SU-DHL-6 (cell line): ENCODE results near the gene ATP6V1C2.

Source experiments
- H2AFZ ChIP-seq: fragments of 200-600 bp; sonication (generic); 2 replicates; pipeline ENCODE4 v1.6.1; 2014; ENCODE audit warnings: low read depth, mild to moderate bottlenecking, moderate library complexity, mixed read lengths, antibody characterized with exemption, low read length; ENCODE audit not compliant: severe bottlenecking
- H3F3A ChIP-seq: fragments of 200-600 bp; shearing (Covaris generic); 2 replicates; pipeline ENCODE4 v1.6.0; 2016; ENCODE audit warnings: antibody characterized with exemption, mild to moderate bottlenecking; ENCODE audit not compliant: insufficient read depth
- H3K27ac ChIP-seq: fragments of 200-600 bp; sonication (generic); 2 replicates; pipeline ENCODE4 v1.5.1; 2016; ENCODE audit warnings: low read depth, mild to moderate bottlenecking, low read length, moderate library complexity, mixed read lengths
- H3K27me3 ChIP-seq: fragments of 200-600 bp; sonication (generic), shearing (Covaris generic); 2 replicates; pipeline ENCODE4 v1.6.0; 2014; ENCODE audit warnings: mild to moderate bottlenecking, low read length
- H3K36me3 ChIP-seq: fragments of 200-600 bp; sonication (generic); 2 replicates; pipeline ENCODE4 v1.6.1; 2014; ENCODE audit warnings: mild to moderate bottlenecking, low read length, mixed read lengths
- H3K4me2 ChIP-seq: fragments of 300-600, 200-600 bp; shearing (Covaris generic), sonication (generic); 2 replicates; pipeline ENCODE4 v1.6.0; 2014; ENCODE audit warnings: low read length, low read depth, mild to moderate bottlenecking; ENCODE audit not compliant: poor library complexity, severe bottlenecking
- H3K4me3 ChIP-seq: fragments of 200-600 bp; sonication (generic); 2 replicates; pipeline ENCODE4 v1.5.1; 2014; ENCODE audit warnings: antibody characterized with exemption, low read length, mild to moderate bottlenecking, mixed read lengths; ENCODE audit not compliant: insufficient read depth, poor library complexity, severe bottlenecking
- H3K79me2 ChIP-seq: fragments of 200-600 bp; sonication (generic); 2 replicates; pipeline ENCODE4 v1.6.1; 2014; ENCODE audit warnings: mild to moderate bottlenecking, low read length, moderate library complexity; ENCODE audit not compliant: insufficient read depth
- H3K9ac ChIP-seq: fragments of 200-600 bp; sonication (generic); 2 replicates; pipeline ENCODE4 v1.7.0; 2014; ENCODE audit warnings: mild to moderate bottlenecking, low read length
- H3K9me2 ChIP-seq: fragments of 200-600 bp; sonication (generic); replicated peaks from 2 replicates; pipeline ENCODE4 v1.6.1; 2014; ENCODE audit warnings: low read length; ENCODE audit not compliant: insufficient read depth
- H3K9me3 ChIP-seq: fragments of 200-600 bp; sonication (generic); 2 replicates; pipeline ENCODE4 v1.6.1; 2014; ENCODE audit warnings: low read length, mixed read lengths; ENCODE audit not compliant: insufficient read depth
- H4K20me1 ChIP-seq: fragments of 200-600 bp; sonication (generic); 2 replicates; pipeline ENCODE4 v1.6.1; 2014; ENCODE audit warnings: low read depth, mild to moderate bottlenecking, antibody characterized with exemption, low read length, moderate library complexity, mixed read lengths
- EZH2phosphoT487 ChIP-seq: fragments of 200-600 bp; sonication (generic), shearing (Covaris generic); conservative IDR thresholded peaks from 2 replicates; pipeline ENCODE4 v1.6.1; 2018; ENCODE audit warnings: mild to moderate bottlenecking, antibody characterized with exemption, low read length, moderate library complexity, mixed read lengths
- TF ChIP-seq, protein P1 (sequence below): fragments of 200-600 bp; sonication (generic); IDR thresholded peaks from one replicate; pipeline ENCODE4 v1.5.1; 2017; ENCODE audit warnings: antibody characterized with exemption, mild to moderate bottlenecking, low read length, moderate library complexity; ENCODE audit not compliant: insufficient read depth, poor library complexity, severe bottlenecking

ATP6V1C2 gene

DNA sequence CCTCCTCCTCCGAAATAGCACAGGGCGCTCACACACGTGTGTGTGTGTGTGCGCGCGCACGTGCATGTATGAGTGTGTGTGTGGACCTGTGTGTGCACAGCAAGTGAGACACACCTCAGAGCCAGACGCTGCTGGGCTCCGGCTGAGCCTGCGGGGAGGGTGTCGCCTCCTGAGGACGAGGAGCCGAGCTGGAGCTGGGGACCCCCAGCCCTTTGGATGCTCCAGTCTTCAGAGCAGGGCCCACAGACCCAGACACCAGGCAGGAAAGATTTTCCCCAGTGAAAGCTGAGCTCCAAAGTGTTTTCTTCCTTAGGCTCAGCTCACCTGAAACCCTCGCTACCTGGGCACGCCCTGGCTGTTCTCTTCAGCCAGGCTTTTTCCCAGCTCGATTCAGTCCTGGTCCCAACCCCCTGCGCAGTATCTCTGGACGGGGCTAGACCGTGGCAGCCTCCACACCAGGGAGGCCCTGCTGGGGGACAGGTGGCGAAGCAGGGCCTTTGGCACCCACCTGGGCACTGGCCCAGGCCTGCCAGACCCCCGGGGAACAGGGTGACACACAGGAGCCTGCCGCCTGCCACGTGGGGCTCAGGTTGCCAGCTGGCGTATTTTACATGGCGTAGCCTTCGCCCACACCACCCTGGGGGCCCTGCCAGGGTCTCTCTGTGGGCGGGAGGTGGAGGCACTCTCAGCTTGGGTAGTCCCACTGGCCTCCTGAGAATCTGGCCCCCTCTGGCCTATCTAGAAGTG is 55.0 kb downstream of the ATP6V1C2 start:
- Histone ChIP-seq H3K27ac (no peak overlapping the region), H3K36me3 (no peaks in the 10 kb centered on the region), H3K79me2 (no peaks in the 10 kb centered on the region), H3K4me3 (no peak overlapping the region), H3F3A (no peaks in the 10 kb centered on the region), H3K9me3 (no peaks in the 10 kb centered on the region), H3K9me2 (no peaks in the 10 kb centered on the region), H3K4me2 (no peak overlapping the region), H3K9ac (no peak overlapping the region), H2AFZ (no peak overlapping the region), H3K27me3 (no peaks in the 10 kb centered on the region), H4K20me1 (no peaks in the 10 kb centered on the region)
- TF ChIP-seq, protein P1, sequence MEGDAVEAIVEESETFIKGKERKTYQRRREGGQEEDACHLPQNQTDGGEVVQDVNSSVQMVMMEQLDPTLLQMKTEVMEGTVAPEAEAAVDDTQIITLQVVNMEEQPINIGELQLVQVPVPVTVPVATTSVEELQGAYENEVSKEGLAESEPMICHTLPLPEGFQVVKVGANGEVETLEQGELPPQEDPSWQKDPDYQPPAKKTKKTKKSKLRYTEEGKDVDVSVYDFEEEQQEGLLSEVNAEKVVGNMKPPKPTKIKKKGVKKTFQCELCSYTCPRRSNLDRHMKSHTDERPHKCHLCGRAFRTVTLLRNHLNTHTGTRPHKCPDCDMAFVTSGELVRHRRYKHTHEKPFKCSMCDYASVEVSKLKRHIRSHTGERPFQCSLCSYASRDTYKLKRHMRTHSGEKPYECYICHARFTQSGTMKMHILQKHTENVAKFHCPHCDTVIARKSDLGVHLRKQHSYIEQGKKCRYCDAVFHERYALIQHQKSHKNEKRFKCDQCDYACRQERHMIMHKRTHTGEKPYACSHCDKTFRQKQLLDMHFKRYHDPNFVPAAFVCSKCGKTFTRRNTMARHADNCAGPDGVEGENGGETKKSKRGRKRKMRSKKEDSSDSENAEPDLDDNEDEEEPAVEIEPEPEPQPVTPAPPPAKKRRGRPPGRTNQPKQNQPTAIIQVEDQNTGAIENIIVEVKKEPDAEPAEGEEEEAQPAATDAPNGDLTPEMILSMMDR = no peak
- no peak for TF ChIP-seq EZH2phosphoT487

DNA sequence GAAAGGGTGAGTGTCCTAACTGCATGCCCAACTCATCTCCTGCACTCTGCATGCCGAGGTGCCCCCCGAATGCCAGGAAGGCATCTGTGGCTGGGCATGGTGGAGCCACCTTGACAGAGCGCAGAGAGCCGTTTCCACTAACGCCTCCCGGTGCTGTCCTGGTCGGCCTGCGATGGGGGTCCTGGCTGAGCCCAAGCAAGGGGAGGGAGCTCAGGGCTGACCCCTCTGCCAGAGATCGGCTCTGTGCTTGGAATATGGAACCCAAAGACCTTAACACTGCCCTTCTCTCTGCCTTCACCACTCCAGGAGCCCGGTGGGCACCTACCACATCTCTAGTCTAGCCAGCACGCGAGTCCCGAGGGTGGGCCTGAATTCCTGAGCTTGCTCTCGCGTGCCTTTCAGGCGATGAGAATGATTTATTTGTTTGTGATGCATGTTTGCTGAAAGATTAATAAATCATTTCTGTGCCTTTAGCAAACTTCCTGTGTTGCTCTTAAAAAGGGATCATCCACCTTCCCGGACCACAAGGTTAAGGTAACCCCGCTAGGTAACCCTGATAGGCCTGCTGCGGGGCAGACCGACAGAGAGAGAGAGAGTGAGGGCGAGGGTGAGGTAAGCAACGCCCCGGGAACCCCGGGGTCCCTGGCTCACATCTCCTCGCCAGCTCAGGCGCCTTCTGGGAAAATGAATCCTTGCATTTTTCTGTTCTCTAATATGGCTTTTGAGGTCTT is 55.8 kb downstream of the ATP6V1C2 start:
- H3K27me3 ChIP-seq = no peaks in the 10 kb centered on the region
- no peaks in the 10 kb centered on the region for H3K79me2 ChIP-seq
- no peak overlapping the region for H3K27ac ChIP-seq
- H3K9me2 ChIP-seq = no peaks in the 10 kb centered on the region
- no peaks in the 10 kb centered on the region for H3F3A ChIP-seq
- H2AFZ ChIP-seq = no peak overlapping the region
- no peak overlapping the region for H3K9ac ChIP-seq
- no peak overlapping the region for H3K4me3 ChIP-seq
- TF ChIP-seq, protein P1 = no peak
- no peak for TF ChIP-seq EZH2phosphoT487
- H3K9me3 ChIP-seq = no peaks in the 10 kb centered on the region
- H4K20me1 ChIP-seq = no peaks in the 10 kb centered on the region
- no peak overlapping the region for H3K4me2 ChIP-seq
- peaks cover 3% of the 10 kb centered on the region; the same call in 1 of the 2 replicates for H3K36me3 ChIP-seq

DNA sequence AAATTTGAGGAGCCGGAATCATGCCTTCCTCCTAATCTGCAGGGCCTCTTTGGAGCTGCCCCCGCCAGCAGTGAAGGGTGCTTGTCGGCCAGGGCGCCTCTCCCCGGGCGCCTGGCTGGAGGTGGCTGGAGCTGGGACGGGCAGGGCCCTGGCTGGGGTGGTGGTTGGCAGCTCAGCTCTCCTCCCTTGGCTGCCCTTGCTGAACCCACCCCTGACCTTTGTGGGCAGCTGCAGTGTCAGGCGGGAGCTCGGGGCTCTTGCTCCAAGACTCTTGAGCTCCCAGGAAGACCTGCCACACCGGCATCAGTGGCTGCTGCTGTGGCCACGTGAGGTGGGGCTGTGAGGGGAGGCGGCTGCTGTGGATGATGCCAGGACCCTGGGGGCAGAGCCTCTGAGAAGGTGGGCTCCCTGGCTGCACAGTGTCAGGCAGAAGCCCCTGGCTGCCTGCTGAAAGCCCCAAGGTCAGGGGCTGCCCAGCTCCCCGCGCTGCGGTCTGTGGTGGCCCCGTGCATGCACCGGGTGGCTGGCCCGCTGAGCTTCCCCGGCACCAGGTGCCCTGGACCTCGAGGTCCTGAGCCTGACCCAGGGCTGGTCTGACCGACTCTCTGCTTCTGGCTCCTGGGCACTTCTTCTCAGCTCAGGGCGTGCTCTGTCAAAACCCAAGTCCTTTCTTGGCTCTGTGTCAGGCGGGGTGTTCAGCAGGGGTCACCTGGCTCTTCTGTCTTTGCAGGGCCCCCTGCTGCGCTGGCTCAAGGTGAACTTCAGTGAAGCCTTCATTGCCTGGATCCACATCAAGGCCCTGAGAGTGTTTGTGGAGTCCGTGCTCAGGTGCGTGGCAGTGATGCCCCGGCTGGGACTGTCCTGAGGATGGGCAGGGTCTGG is 56.7 kb downstream of the ATP6V1C2 start:
- H2AFZ ChIP-seq = no peak overlapping the region
- H3K4me3 ChIP-seq = no peak overlapping the region
- no peak overlapping the region for H3K4me2 ChIP-seq
- no peak overlapping the region for H3K27ac ChIP-seq
- H4K20me1 ChIP-seq = no peaks in the 10 kb centered on the region
- peaks cover 7% of the 10 kb centered on the region; the same call in 1 of the 2 replicates for H3K36me3 ChIP-seq
- no peaks in the 10 kb centered on the region for H3F3A ChIP-seq
- H3K9me2 ChIP-seq = no peaks in the 10 kb centered on the region
- no peaks in the 10 kb centered on the region for H3K9me3 ChIP-seq
- no peak overlapping the region for H3K9ac ChIP-seq
- TF ChIP-seq, protein P1 = no peak
- no peak for TF ChIP-seq EZH2phosphoT487
- H3K79me2 ChIP-seq = no peaks in the 10 kb centered on the region
- H3K27me3 ChIP-seq = no peaks in the 10 kb centered on the region
